ENCODE results near the gene PHTF1.

Gene PHTF1

DNA sequence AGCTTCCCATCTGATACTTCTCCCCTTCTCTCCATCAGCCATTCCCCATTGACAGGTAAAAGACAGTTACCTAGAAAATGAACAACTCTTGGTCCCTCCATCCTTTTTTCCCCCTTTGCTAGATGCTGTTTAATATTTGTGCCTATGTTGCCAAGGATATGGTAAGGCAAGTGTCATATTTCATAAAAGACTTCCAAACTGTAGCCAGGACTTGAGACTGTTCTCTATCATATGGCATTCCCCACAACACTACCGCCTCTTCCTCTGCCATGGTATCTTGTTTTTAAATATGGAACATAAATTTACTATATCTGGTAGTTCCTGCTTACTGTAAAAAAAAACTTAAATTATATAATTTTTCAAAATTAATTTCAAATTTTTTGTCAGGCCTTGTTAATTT lies 97.2 kb downstream of the PHTF1 start:
- DNase-seq: no peak

DNA sequence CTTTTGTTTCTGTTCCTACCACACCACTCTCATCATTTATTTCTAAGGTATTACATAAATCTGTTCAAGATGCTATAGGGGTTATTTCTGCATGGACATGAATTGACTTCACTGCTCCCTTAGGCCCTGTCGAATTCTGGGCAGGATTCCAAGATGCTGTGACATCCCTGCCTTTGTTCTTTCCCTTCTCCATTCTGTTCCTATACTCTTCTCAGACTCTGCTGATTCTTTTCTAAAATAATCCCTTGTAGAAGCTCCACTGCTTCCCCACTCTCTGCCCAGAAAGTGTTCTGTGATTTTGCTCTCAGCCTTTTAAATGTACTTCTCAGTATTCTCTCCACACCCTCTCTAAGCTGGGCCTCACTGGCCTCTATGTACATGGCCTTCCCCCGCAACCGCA lies 99.2 kb downstream of the PHTF1 start:
- no peak for DNase-seq

DNA sequence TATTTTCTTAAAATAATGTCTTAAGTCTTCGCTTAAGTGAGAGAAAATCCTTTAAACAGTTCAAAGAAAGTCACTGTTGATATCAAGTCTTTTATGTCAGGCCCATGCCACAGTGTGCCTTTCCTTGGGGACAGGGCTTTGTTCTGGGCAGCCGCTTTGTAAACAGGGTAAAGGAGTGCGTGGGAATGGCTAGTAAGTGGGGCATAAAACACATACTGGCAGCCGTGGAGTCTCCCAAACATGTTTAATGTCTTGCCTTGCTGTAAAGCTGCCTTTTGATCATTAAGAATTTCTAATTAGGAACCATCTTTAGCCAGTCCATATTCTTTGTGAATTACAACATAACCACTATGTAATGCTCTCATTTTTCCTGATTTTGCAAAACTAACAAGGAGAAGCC lies 99.7 kb downstream of the PHTF1 start:
- no peak for DNase-seq

DNA sequence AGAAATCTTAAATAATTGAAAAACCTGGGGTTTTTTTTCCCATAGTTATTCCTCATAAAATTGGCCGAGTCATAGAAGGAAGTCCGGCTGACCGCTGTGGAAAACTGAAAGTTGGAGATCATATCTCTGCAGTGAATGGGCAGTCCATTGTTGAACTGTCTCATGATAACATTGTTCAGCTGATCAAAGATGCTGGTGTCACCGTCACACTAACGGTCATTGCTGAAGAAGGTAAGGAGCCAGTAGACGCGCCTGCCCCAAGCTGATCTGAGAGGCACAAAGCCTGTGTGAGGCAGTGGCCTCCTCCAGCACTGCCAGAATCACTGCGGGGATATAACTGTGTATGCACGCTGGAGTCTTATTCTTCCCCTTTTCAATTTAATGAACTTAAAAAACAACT lies 100.3 kb downstream of the PHTF1 start:
- DNase-seq: no peak

DNA sequence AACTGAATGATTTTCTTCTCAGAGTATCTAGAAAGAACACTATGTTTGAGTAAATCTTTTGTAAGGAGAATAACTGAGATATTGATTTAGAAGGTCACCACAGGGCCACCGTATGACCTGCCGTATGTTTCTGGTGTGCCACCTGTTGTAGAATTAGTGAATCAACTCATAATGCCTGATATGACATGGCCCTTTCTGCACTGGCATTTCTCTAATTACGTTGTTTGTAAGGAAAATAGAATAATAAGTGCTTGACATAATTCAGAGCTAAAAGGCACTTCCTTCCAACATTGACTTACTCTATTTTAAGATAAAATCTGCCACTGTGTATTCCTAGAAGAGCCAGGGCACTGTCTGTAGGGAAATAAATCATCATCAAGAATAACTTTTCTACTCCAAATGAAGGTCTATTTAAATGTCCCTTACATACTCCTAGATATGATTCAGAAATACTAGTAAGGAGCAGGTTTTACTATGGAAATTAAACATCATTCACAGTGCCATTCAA lies 101.7 kb downstream of the PHTF1 start:
- no peak for DNase-seq

DNA sequence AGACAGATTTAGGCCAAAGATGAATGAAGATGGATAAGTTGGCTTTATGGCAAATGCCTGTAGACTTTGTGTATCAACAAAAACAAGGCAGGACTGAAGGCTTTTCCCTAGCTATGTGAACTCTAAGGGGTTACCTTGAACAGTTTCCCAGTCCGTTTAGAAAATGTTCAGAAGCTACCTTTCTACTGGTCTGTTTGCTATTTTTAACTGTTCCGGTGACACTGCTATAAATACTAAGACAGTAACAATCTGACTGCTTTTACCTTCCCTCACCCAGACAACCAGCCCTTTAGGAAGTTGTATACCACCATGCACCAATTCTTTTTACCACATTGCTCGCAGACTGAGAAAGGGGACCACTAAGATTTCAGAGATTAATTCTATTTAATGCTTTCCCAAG lies 102.2 kb downstream of the PHTF1 start:
- no peak for DNase-seq

DNA sequence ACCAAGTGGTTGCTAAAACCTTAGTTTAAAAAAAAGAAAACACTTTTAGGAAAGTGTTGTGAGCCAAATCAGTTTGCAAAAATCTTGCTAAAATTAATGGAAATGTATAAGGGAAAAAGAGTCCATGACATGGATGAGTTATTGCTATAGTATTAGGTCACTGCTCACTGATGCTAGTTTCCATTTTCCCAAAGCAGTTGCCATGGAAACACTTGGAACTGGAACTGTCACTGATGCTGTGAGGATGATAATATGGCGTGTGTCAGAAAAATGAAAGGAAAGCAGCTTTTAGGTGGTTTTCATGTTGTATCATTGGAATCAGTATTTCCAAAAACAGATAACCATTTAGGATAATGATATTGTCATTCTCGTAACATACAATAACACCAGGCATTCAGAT lies 104.4 kb downstream of the PHTF1 start:
- no peak for DNase-seq

DNA sequence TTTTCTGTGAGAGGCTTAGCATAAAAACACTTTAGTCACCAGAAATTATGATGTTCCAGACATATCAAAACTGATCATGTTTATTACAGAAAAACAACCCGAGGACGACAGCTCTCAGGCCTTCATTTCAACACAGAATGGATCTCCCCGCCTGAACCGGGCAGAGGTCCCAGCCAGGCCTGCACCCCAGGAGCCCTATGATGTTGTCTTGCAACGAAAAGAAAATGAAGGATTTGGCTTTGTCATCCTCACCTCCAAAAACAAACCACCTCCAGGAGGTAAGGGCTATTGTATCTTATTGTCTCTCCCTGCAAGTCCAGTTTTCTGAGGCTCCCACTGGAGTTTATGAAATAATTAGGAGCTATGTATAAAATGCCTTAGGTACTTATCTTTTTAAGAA lies 105.5 kb downstream of the PHTF1 start:
- DNase-seq: no peak

DNA sequence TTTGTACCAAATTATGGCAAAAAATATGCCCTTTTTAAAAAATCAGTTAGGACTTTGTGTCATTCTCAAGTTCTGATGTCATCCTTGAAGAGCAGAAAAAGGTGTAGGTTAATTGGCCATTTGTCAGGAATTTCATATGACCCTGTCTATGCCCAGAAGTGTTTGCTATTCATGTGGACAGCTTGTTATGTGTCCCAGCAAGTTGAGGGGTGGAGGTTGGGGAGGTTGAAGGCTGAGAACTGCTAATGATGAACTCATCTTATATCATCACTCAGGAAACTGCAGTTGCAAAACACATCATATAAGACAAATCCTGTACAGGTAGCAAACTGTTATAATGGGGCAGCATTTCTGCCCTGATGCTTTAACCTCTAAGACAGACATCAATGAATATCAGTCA lies 106.5 kb downstream of the PHTF1 start:
- no peak for DNase-seq

DNA sequence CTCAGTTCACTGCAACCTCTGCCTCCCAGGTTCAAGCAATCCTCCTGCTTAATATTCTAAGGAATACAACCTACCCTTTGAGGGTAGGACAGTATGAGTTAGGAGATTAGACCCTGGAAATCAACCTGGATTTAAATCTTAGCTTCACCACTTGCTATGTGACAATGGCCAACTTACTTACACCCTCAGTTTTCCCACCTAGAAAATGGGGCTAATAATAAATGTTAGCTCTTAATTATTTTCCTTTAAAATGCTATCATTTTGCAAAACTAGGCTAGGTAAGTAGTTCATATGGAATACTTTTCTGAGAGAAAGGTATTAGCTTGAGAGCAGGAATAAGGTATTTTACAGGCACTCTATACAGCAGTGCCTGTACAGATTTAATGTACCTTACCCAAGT lies 110.8 kb downstream of the PHTF1 start:
- DNase-seq: no peak

DNA sequence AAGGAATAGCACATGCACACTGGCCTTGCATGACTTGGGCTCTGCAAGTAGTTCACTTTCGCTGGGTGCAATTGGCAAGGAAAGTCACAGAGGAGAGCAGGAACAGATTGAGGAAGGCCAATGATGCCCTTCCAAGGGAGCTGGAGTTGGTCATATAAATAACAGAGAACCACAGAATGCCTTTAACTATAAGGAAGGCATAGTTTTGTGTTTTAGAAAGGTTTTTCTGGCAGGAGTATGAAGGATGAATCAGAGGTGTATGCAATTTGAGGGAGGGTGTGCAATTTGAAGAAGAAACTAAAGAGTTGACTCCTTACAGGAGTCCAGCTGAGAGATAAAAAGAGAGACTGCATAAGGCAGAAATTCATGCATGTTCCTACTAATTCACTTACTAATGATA lies 112.1 kb downstream of the PHTF1 start:
- no peak for DNase-seq
